ENCODE measurements around the gene C8B. TPM values are rescaled to one million over a fixed set of nuclear protein-coding genes. Genes with fewer than 3 reads are reported as not detected.

C8B gene
- total RNA-seq, 1 donor from 2014 or later: not detected

GRCh38 chr1:56898879-56899278, 66.9 kb downstream of the C8B start:
- peaks cover 2% of the 10 kb centered on the region for H3K9me3 Mint-ChIP-seq (ENCODE audit: unreplicated experiment)
- H3K36me3 Mint-ChIP-seq (ENCODE audit: unreplicated experiment): no peaks in the 10 kb centered on the region
- TF ChIP-seq CTCF (IDR thresholded peaks at IDR 0.05; ENCODE audit: partially characterized antibody, unreplicated experiment): no peak
- no peak for DNase-seq
- H3K4me1 Mint-ChIP-seq (ENCODE audit: low read depth, unreplicated experiment): peaks cover 12% of the 10 kb centered on the region
- peak overlapping the region; percentile 40 for H3K4me3 Mint-ChIP-seq (ENCODE audit: unreplicated experiment)
- no peak overlapping the region for H3K27ac Mint-ChIP-seq (ENCODE audit: unreplicated experiment)
- H3K27me3 Mint-ChIP-seq (ENCODE audit: unreplicated experiment): peaks cover 3% of the 10 kb centered on the region

GRCh38 chr1:56898005-56898373, 67.8 kb downstream of the C8B start:
- peaks cover 12% of the 10 kb centered on the region for H3K4me1 Mint-ChIP-seq (ENCODE audit: low read depth, unreplicated experiment)
- no peak overlapping the region for H3K4me3 Mint-ChIP-seq (ENCODE audit: unreplicated experiment)
- H3K27me3 Mint-ChIP-seq (ENCODE audit: unreplicated experiment): peaks cover 3% of the 10 kb centered on the region
- DNase-seq: no peak
- H3K36me3 Mint-ChIP-seq (ENCODE audit: unreplicated experiment): no peaks in the 10 kb centered on the region
- no peak overlapping the region for H3K27ac Mint-ChIP-seq (ENCODE audit: unreplicated experiment)
- H3K9me3 Mint-ChIP-seq (ENCODE audit: unreplicated experiment): peaks cover 2% of the 10 kb centered on the region
- no peak for TF ChIP-seq CTCF (IDR thresholded peaks at IDR 0.05; ENCODE audit: partially characterized antibody, unreplicated experiment)

- Mint-ChIP-seq H3K36me3 (ENCODE audit: unreplicated experiment) (no peaks in the 10 kb centered on the region), H3K27me3 (ENCODE audit: unreplicated experiment) (peaks cover 3% of the 10 kb centered on the region), H3K4me1 (ENCODE audit: low read depth, unreplicated experiment) (peaks cover 12% of the 10 kb centered on the region), H3K27ac (ENCODE audit: unreplicated experiment) (no peak overlapping the region), H3K4me3 (ENCODE audit: unreplicated experiment) (no peak overlapping the region), H3K9me3 (ENCODE audit: unreplicated experiment) (peaks cover 2% of the 10 kb centered on the region)
- DNase-seq: no peak
- no peak for TF ChIP-seq CTCF (IDR thresholded peaks at IDR 0.05; ENCODE audit: partially characterized antibody, unreplicated experiment)
Observed at GRCh38 chr1:56897150-56898004, 68.4 kb downstream of the C8B start.

- Mint-ChIP-seq H3K27ac (ENCODE audit: unreplicated experiment) (no peak overlapping the region), H3K27me3 (ENCODE audit: unreplicated experiment) (no peaks in the 10 kb centered on the region), H3K36me3 (ENCODE audit: unreplicated experiment) (no peaks in the 10 kb centered on the region), H3K4me1 (ENCODE audit: low read depth, unreplicated experiment) (peaks cover 6% of the 10 kb centered on the region), H3K9me3 (ENCODE audit: unreplicated experiment) (no peaks in the 10 kb centered on the region), H3K4me3 (ENCODE audit: unreplicated experiment) (no peak overlapping the region)
- TF ChIP-seq CTCF (IDR thresholded peaks at IDR 0.05; ENCODE audit: partially characterized antibody, unreplicated experiment): no peak
- DNase-seq: no peak
Observed at GRCh38 chr1:56894014-56894413, 71.8 kb downstream of the C8B start.

- Mint-ChIP-seq H3K9me3 (ENCODE audit: unreplicated experiment) (no peaks in the 10 kb centered on the region), H3K4me1 (ENCODE audit: low read depth, unreplicated experiment) (no peaks in the 10 kb centered on the region), H3K4me3 (ENCODE audit: unreplicated experiment) (no peak overlapping the region), H3K36me3 (ENCODE audit: unreplicated experiment) (no peaks in the 10 kb centered on the region), H3K27me3 (ENCODE audit: unreplicated experiment) (peaks cover 1% of the 10 kb centered on the region), H3K27ac (ENCODE audit: unreplicated experiment) (no peak overlapping the region)
- DNase-seq: no peak
- no peak for TF ChIP-seq CTCF (IDR thresholded peaks at IDR 0.05; ENCODE audit: partially characterized antibody, unreplicated experiment)
Observed at GRCh38 chr1:56890229-56890628, 75.6 kb downstream of the C8B start.
